SK-N-MC (cell line): Measurements from ENCODE around the gene WBP4.
"Not testable (repeated sequence)": the region's sequence is repeated elsewhere in the genome, so short reads cannot be mapped to it uniquely, and the experiment has no call there.

Experiments used
- DNase-seq: peaks from one replicate; pipeline ENCODE4 v3.0.0-alpha.2; 2011; ENCODE audit warnings: low read depth, low spot score
- H3K27ac ChIP-seq: fragments of 200-600 bp; sonication (generic); 2 replicates; pipeline ENCODE4 v1.5.1; 2016; ENCODE audit warnings: mixed run types
- H3K36me3 ChIP-seq: fragments of 200-600 bp; sonication (generic); 2 replicates; pipeline ENCODE4 v1.6.1; 2017; ENCODE audit warnings: antibody characterized with exemption, low read length, mixed read lengths; ENCODE audit not compliant: insufficient read depth
- H3K4me3 ChIP-seq: fragments of 200-600 bp; sonication (generic); 2 replicates; pipeline ENCODE4 v1.5.1; 2016
- H3K9ac ChIP-seq: fragments of 200-600 bp; sonication (generic); 2 replicates; pipeline ENCODE4 v1.8.0; 2017; ENCODE audit warnings: mixed run types, mixed read lengths; ENCODE audit not compliant: insufficient read length
- H3K9me3 ChIP-seq: fragments of 200-600 bp; sonication (generic); 2 replicates; pipeline ENCODE4 v1.6.1; 2017; ENCODE audit warnings: low read depth, mild to moderate bottlenecking, antibody characterized with exemption, low read length, moderate library complexity, mixed read lengths
- EZH2 ChIP-seq: fragments of 200-600 bp; sonication (generic); IDR thresholded peaks from one replicate; pipeline ENCODE4 v1.6.1; 2017; ENCODE audit warnings: antibody characterized with exemption
- FOXP2 ChIP-seq: optimal IDR thresholded peaks from 2 replicates; pipeline ENCODE3; 2011; ENCODE audit warnings: mild to moderate bottlenecking, moderate library complexity; ENCODE audit not compliant: insufficient read depth; ENCODE audit errors: extremely low read length, control extremely low read depth
- POLR2AphosphoS5 ChIP-seq: IDR thresholded peaks from 2 replicates; pipeline ENCODE4 v1.6.1; 2012; ENCODE audit warnings: mild to moderate bottlenecking, low read depth, low read length, borderline replicate concordance

The WBP4 gene

GRCh38 chr13:41085961-41086585 is 24.8 kb downstream of the WBP4 start:
- TF ChIP-seq POLR2AphosphoS5 (no peak), EZH2 (no peak), FOXP2 (no peak)
- Histone ChIP-seq H3K4me3 (no peak overlapping the region), H3K36me3 (peaks cover 12% of the 10 kb centered on the region; the same call in 1 of the 2 replicates), H3K27ac (no peak overlapping the region), H3K9ac (no peak overlapping the region), H3K9me3 (no peaks in the 10 kb centered on the region)
- no peak for DNase-seq

- not testable (repeated sequence) for H3K9me3 ChIP-seq, H3K36me3 ChIP-seq, H3K4me3 ChIP-seq, DNase-seq, H3K9ac ChIP-seq, H3K27ac ChIP-seq
These were observed 34.4 kb downstream of the WBP4 start for GRCh38 chr13:41095681-41096080.

GRCh38 chr13:41098761-41099160 is 37.5 kb downstream of the WBP4 start:
- no peaks in the 10 kb centered on the region for H3K9me3 ChIP-seq
- DNase-seq, result no peak
- TF ChIP-seq EZH2, result no peak
- no peak for TF ChIP-seq POLR2AphosphoS5
- no peak overlapping the region for H3K4me3 ChIP-seq
- no peak overlapping the region for H3K27ac ChIP-seq
- no peak overlapping the region for H3K9ac ChIP-seq
- no peaks in the 10 kb centered on the region for H3K36me3 ChIP-seq

GRCh38 chr13:41099986-41100385 is 38.7 kb downstream of the WBP4 start:
- H3K4me3 ChIP-seq, result no peak overlapping the region
- no peaks in the 10 kb centered on the region for H3K9me3 ChIP-seq
- no peak for DNase-seq
- TF ChIP-seq POLR2AphosphoS5 (no peak), EZH2 (no peak), FOXP2 (no peak)
- H3K36me3 ChIP-seq, result no peaks in the 10 kb centered on the region
- H3K27ac ChIP-seq, result no peak overlapping the region
- no peak overlapping the region for H3K9ac ChIP-seq

- DNase-seq, result no peak
- TF ChIP-seq EZH2 (no peak), FOXP2 (no peak), POLR2AphosphoS5 (no peak)
- Histone ChIP-seq H3K9me3 (no peaks in the 10 kb centered on the region), H3K4me3 (no peak overlapping the region), H3K27ac (no peak overlapping the region), H3K9ac (no peak overlapping the region), H3K36me3 (no peaks in the 10 kb centered on the region)
These were observed 45.8 kb downstream of the WBP4 start for GRCh38 chr13:41107104-41107571.

GRCh38 chr13:41107584-41108014 is 46.3 kb downstream of the WBP4 start:
- H3K36me3 ChIP-seq, result no peaks in the 10 kb centered on the region
- H3K9ac ChIP-seq, result no peak overlapping the region
- no peak for DNase-seq

GRCh38 chr13:41111454-41111853 is 50.1 kb downstream of the WBP4 start:
- Histone ChIP-seq H3K27ac (no peak overlapping the region), H3K9ac (no peak overlapping the region), H3K4me3 (no peak overlapping the region), H3K9me3 (no peaks in the 10 kb centered on the region), H3K36me3 (no peaks in the 10 kb centered on the region)
- no peak for DNase-seq
- no peak for TF ChIP-seq FOXP2
- no peak for TF ChIP-seq EZH2
- TF ChIP-seq POLR2AphosphoS5, result no peak

More at GRCh38 chr13:41107584-41108014, 46.3 kb downstream of the WBP4 start:
- TF ChIP-seq FOXP2 (no peak), EZH2 (no peak), POLR2AphosphoS5 (no peak)
- Histone ChIP-seq H3K27ac (no peak overlapping the region), H3K4me3 (no peak overlapping the region), H3K9me3 (no peaks in the 10 kb centered on the region)

GRCh38 chr13:41117869-41118268 is 56.6 kb downstream of the WBP4 start:
- no peaks in the 10 kb centered on the region for H3K9me3 ChIP-seq
- H3K36me3 ChIP-seq, result no peaks in the 10 kb centered on the region
- no peak overlapping the region for H3K27ac ChIP-seq
- H3K9ac ChIP-seq, result no peak overlapping the region
- no peak overlapping the region for H3K4me3 ChIP-seq
- TF ChIP-seq POLR2AphosphoS5 (no peak), FOXP2 (no peak), EZH2 (no peak)
- no peak for DNase-seq

GRCh38 chr13:41122838-41123237 is 61.5 kb downstream of the WBP4 start:
- Histone ChIP-seq H3K36me3 (peaks cover 8% of the 10 kb centered on the region; the same call in 1 of the 2 replicates), H3K4me3 (no peak overlapping the region), H3K9me3 (no peaks in the 10 kb centered on the region), H3K27ac (no peak overlapping the region), H3K9ac (no peak overlapping the region)
- no peak for DNase-seq
- no peak for TF ChIP-seq EZH2
- TF ChIP-seq POLR2AphosphoS5, result no peak
- TF ChIP-seq FOXP2, result no peak
